ENCODE measurements around the gene PSIP1. TPM values are rescaled to one million over a fixed set of nuclear protein-coding genes. Genes with fewer than 3 reads are reported as not detected.

Gene PSIP1
- total RNA-seq, 4 donors from 2014 or later: 33.3 to 56.9 (median 45.5) TPM

- Histone ChIP-seq H3K27ac (replicated peaks in 1 of 4) (peak overlapping the region; percentile 85 to 96 (median 94)), H3K4me3 (peak overlapping the region; percentile 87 to 99 (median 96)), H3K36me3 (peaks cover 0 to 27% (median 16%) of the 10 kb centered on the region in 4 donors), H3K9me3 (no peaks in the 10 kb centered on the region), H3K27me3 (no peaks in the 10 kb centered on the region), H3K4me1 (peaks cover 13 to 32% (median 27%) of the 10 kb centered on the region in 4 donors)
- WGBS: 1% methylated on average over 43 of the region's 76 CpGs
- DNase-seq (ENCODE audit: extremely low spot score): no peak
- TF ChIP-seq POLR2AphosphoS5 (IDR thresholded peaks at IDR 0.05) (no peak), CTCF (IDR thresholded peaks at IDR 0.05) (no peak), EP300 (IDR thresholded peaks at IDR 0.05) (no peak), POLR2A (IDR thresholded peaks at IDR 0.05; ENCODE audit: low read depth) (no peak)
- intact Hi-C loops (cut with DNase I): loop anchor here (2.0 kb wide), 1 partner anchor 43 kb away; the partner anchor contains the start of gene CCDC171
Measured at GRCh38 chr9:15509931-15510788, 610 bp downstream of the PSIP1 start.

- peaks cover 8 to 60% (median 30%) of the 10 kb centered on the region in 4 donors for H3K36me3 ChIP-seq
- intact Hi-C loops (cut with DNase I): no loop called here
- no peak overlapping the region for H3K4me3 ChIP-seq
- no peaks in the 10 kb centered on the region for H3K9me3 ChIP-seq
- peaks cover 7 to 25% (median 21%) of the 10 kb centered on the region in 4 donors for H3K4me1 ChIP-seq
- no peak overlapping the region for H3K27ac ChIP-seq (replicated peaks in 1 of 4)
- no peak for DNase-seq (ENCODE audit: extremely low spot score)
- 74% methylated on average over 3 of the region's 3 CpGs for WGBS
- H3K27me3 ChIP-seq: no peaks in the 10 kb centered on the region
- TF ChIP-seq POLR2AphosphoS5 (IDR thresholded peaks at IDR 0.05): no peak
- TF ChIP-seq EP300 (IDR thresholded peaks at IDR 0.05): no peak
- no peak for TF ChIP-seq CTCF (IDR thresholded peaks at IDR 0.05)
- TF ChIP-seq POLR2A (IDR thresholded peaks at IDR 0.05; ENCODE audit: low read depth): no peak
Measured at GRCh38 chr9:15505921-15506320, 4.8 kb downstream of the PSIP1 start.

GRCh38 chr9:15501803-15502202 is 9.0 kb downstream of the PSIP1 start:
- peaks cover 8 to 55% (median 28%) of the 10 kb centered on the region in 4 donors for H3K36me3 ChIP-seq

GRCh38 chr9:15501179-15501578 is 9.6 kb downstream of the PSIP1 start:
- TF ChIP-seq CTCF (IDR thresholded peaks at IDR 0.05) (no peak), EP300 (IDR thresholded peaks at IDR 0.05) (no peak), POLR2A (IDR thresholded peaks at IDR 0.05; ENCODE audit: low read depth) (no peak), POLR2AphosphoS5 (IDR thresholded peaks at IDR 0.05) (no peak)
- H3K27me3 ChIP-seq: no peaks in the 10 kb centered on the region
- 61% methylated on average over 6 of the region's 6 CpGs for WGBS
- H3K4me3 ChIP-seq: no peak overlapping the region
- no peak overlapping the region for H3K27ac ChIP-seq (replicated peaks in 1 of 4)
- DNase-seq (ENCODE audit: extremely low spot score): no peak
- peaks cover 0 to 6% (median under 1%) of the 10 kb centered on the region in 4 donors for H3K4me1 ChIP-seq
- no peaks in the 10 kb centered on the region for H3K9me3 ChIP-seq
- peaks cover 8 to 49% (median 24%) of the 10 kb centered on the region in 4 donors for H3K36me3 ChIP-seq
- intact Hi-C loops (cut with DNase I): no loop called here

More at GRCh38 chr9:15501803-15502202, 9.0 kb downstream of the PSIP1 start:
- no peaks in the 10 kb centered on the region for H3K27me3 ChIP-seq
- WGBS: 87% methylated on average over 5 of the region's 5 CpGs
- intact Hi-C loops (cut with DNase I): no loop called here
- H3K27ac ChIP-seq (replicated peaks in 1 of 4): no peak overlapping the region
- TF ChIP-seq EP300 (IDR thresholded peaks at IDR 0.05) (no peak), CTCF (IDR thresholded peaks at IDR 0.05) (no peak)
- no peak for DNase-seq (ENCODE audit: extremely low spot score)
- no peak overlapping the region for H3K4me3 ChIP-seq
- H3K9me3 ChIP-seq: no peaks in the 10 kb centered on the region
- H3K4me1 ChIP-seq: peaks cover 0 to 6% (median 0%) of the 10 kb centered on the region in 4 donors
